Natural killer cell treated with Interleukin-12 subunit alpha and Interleukin-12 subunit beta and Interleukin-15 and Interleukin-18, amount 100 ng/mL, for 72 hours (primary cell): ENCODE data around the gene IQSEC1. TPM values are rescaled to one million over a fixed set of nuclear protein-coding genes. Genes with fewer than 3 reads are reported as not detected.

ENCODE experiments used
- ATAC-seq, 2 donors: fragments of 150-1000 bp; cut with Tn5 transposase in 1 of 2; sonication (Bioruptor Pico), chemical (Tn5 transposase) in 1 of 2; 2 replicates each; pipeline ENCODE4 v1.10.0; 2021
- DNase-seq: peaks from one replicate; pipeline ENCODE4 v3.0.0; 2022; ENCODE audit warnings: low spot score
- H3K27ac Mint-ChIP-seq, 2 donors: 1 replicate in 1 of 2; 2 replicates in 1 of 2; pipeline ENCODE4 v1.8.0; 2022; ENCODE audit warnings: mixed read lengths in 2 of 2, mild to moderate bottlenecking in 1 of 2, moderate library complexity in 1 of 2
- H3K27me3 Mint-ChIP-seq, 2 donors: 1 replicate in 1 of 2; 2 replicates in 1 of 2; pipeline ENCODE4 v1.8.0; 2022; ENCODE audit warnings: mixed read lengths in 2 of 2
- H3K36me3 Mint-ChIP-seq: one replicate; pipeline ENCODE4 v1.8.0; 2022; ENCODE audit warnings: mixed read lengths
- H3K4me1 Mint-ChIP-seq, 2 donors: 1 replicate in 1 of 2; 2 replicates in 1 of 2; pipeline ENCODE4 v1.8.0; 2022; ENCODE audit warnings: low read depth in 2 of 2, mixed read lengths in 2 of 2, mild to moderate bottlenecking in 1 of 2
- H3K4me3 Mint-ChIP-seq: one replicate; pipeline ENCODE4 v1.8.0; 2022; ENCODE audit warnings: mixed read lengths
- H3K9me3 Mint-ChIP-seq: 2 replicates; pipeline ENCODE4 v1.8.0; 2022; ENCODE audit warnings: mixed read lengths
- total RNA-seq, 2 donors: library from RNA; stranded (reverse); gene quantifications; one replicate each; pipeline ENCODE4 v1.2.3, GENCODE V29; 2022

Gene IQSEC1
- total RNA-seq, 2 donors from 2014 or later = 93.7 to 95.8 TPM

DNA sequence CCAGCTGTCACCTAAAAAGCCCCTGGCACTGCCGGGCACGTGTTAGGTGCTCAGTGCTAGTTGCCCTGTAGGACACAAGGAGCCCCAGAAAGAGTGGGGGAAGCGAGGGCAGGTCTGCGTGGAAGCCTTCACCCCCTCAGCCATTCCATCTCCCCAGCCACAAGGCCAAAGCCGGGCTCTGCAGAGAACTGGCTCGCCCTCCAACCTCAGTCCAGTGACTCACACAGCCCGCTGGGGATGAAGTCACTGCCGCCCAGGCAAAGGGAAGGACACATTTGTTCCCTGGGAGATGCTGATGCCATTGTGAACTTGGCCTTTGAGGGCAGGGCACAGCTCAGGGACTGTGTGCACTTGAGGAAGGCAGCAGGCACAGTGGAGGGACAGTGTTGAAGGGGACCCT lies 48.1 kb downstream of the IQSEC1 start:
- no peaks in the 10 kb centered on the region for H3K36me3 Mint-ChIP-seq
- peaks cover 6% of the 10 kb centered on the region for H3K9me3 Mint-ChIP-seq
- peak overlapping the region in 1 of 2 donors; percentile 3 for H3K27ac Mint-ChIP-seq
- DNase-seq = no peak
- no peak overlapping the region for H3K4me3 Mint-ChIP-seq
- no peaks in the 10 kb centered on the region for H3K27me3 Mint-ChIP-seq
- H3K4me1 Mint-ChIP-seq = peaks cover 20 to 34% of the 10 kb centered on the region in 2 donors
- ATAC-seq = no peak

DNA sequence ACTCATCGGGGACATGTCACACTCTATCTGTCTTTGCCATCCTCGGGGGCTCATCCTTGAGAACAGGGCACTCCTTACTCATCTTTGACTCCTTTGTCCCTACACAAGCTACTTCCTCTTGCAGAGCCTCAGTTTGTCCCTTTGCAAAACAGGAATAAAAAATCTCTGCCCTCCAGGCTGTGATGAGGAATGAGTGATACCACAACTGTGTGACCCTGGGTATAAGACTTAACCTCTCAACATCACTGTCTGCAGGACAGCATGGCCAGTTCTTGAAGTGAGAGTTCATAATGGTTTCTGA lies 48.5 kb downstream of the IQSEC1 start:
- DNase-seq (no peak), ATAC-seq (no peak)
- Mint-ChIP-seq H3K27ac (peak overlapping the region in 1 of 2 donors; percentile 3), H3K4me3 (no peak overlapping the region), H3K9me3 (peaks cover 6% of the 10 kb centered on the region), H3K4me1 (peaks cover 20 to 35% of the 10 kb centered on the region in 2 donors), H3K36me3 (no peaks in the 10 kb centered on the region), H3K27me3 (no peaks in the 10 kb centered on the region)

DNA sequence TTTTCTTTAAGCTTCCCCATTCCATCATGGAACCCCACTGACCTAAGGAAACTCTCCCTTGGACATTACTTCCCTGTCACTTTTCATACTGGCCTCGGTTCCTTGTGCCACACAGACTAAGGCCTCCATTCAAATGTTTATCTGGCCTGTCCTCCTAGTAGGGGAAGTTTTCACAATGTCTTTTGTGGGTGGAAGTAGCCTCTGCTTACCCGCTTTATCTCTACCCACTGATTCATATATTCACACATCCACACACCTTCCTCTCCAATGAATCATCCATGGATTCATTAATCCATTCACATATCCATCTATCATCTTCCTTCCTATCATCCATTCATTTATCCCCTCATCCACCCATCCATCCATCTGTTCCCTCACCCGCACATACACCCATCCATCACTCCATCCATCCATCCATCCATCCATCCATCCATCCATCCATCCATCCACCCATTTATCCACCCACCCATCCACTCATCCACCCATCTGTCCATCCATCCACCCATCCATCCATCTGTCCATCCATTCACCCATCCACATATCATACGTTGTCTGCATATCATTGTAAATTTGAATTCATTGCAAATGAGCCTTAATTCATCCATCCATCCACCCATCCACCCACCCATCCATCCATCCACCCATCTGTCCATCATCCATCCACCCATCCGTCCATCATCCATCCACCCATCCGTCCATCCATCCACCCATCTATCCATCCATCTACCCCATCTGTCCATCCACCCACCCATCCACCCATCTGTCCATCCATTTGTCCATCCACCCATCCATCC lies 49.1 kb downstream of the IQSEC1 start:
- H3K27me3 Mint-ChIP-seq = no peaks in the 10 kb centered on the region
- H3K27ac Mint-ChIP-seq = peak overlapping the region in 1 of 2 donors; percentile 3
- H3K4me1 Mint-ChIP-seq = peaks cover 20 to 35% of the 10 kb centered on the region in 2 donors
- ATAC-seq = no peak
- H3K36me3 Mint-ChIP-seq = no peaks in the 10 kb centered on the region
- no peak for DNase-seq
- H3K4me3 Mint-ChIP-seq = no peak overlapping the region
- peaks cover 6% of the 10 kb centered on the region for H3K9me3 Mint-ChIP-seq

DNA sequence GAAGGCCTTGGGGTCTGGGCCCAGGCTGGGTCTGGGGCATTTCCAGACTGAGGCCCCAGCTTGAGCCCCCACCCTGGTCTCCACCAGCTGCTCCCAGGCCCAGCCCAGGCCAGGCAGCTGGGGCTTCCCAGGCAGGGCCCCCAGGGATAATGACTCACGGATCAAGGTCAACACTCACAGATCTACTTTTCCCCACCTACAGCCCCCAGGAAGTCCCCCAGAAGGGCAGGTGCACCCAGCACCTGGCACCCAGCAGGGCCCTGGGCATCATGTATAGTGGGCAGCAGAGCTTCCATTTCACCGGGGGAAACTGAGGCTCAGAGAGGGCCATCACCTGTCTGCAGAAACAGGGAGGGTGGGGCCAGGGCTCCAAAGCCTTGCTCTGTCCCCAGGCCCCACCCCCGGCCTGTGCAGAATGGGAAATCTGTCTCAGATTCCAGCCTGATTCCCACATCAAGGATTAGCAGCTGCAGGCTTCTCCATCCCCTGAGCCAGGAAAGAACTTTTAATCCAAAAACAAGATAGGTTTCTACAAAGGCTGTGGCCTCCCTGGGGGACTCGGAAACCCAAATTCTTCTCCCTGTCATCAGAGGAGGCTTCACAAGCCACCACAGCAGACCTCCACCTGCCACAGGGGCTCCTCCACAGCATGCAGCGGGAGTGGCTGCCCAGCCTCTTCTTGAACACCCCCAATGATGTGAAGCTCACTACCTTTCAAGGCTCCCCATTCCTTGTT lies 49.8 kb downstream of the IQSEC1 start:
- no peak for ATAC-seq
- Mint-ChIP-seq H3K36me3 (no peaks in the 10 kb centered on the region), H3K27ac (no peak overlapping the region), H3K27me3 (no peaks in the 10 kb centered on the region), H3K4me1 (peaks cover 20 to 35% of the 10 kb centered on the region in 2 donors), H3K9me3 (peaks cover 6% of the 10 kb centered on the region), H3K4me3 (no peak overlapping the region)
- no peak for DNase-seq

DNA sequence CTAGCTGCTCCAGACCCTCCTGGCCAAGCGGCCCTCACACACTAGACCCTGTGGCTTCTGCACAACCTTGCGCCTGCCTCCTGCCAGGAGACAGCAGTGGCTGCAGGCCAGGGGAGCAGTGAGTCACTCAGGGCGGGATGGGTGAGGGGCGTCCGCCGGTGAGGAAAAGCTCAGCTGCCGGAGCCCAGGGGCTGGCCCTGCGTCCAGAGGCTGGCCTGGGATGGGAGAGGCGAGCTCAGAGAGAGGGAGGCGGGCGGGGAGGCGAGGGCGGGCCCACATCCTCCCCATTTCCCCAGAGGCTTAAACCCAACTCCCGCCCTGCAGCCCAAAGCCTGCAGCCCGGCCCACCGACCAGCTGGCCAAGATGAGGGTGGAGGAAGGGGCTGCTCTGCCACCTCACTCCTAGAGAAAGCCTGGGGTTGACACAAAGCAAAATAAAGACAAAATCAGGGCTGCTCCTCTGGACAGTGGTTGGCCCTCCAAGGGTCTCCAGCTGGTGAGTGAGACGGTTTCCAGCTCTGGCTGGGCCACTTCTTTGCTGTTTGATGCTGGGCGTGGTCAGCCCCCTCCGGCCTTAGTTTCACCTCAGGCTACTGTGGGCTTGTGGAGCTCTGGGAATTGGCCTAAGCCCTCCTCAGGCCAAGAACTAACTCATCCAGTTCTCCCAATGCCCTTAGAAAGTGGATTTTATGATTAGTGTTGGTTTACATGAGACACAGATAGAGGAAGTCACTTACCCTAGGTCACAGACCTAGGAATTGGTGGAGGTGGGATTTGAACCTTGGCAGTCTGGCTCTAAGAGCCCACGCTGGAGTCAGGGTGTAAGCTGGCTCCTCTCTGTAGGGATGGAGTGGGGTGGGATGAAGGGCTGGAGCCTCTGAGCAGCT lies 50.6 kb downstream of the IQSEC1 start:
- no peaks in the 10 kb centered on the region for H3K27me3 Mint-ChIP-seq
- peak overlapping the region in 1 of 2 donors; percentile 86 for H3K27ac Mint-ChIP-seq
- H3K4me3 Mint-ChIP-seq = no peak overlapping the region
- ATAC-seq (no peak), DNase-seq (no peak)
- peaks cover 6% of the 10 kb centered on the region for H3K9me3 Mint-ChIP-seq
- H3K36me3 Mint-ChIP-seq = no peaks in the 10 kb centered on the region
- H3K4me1 Mint-ChIP-seq = peaks cover 22 to 39% of the 10 kb centered on the region in 2 donors

DNA sequence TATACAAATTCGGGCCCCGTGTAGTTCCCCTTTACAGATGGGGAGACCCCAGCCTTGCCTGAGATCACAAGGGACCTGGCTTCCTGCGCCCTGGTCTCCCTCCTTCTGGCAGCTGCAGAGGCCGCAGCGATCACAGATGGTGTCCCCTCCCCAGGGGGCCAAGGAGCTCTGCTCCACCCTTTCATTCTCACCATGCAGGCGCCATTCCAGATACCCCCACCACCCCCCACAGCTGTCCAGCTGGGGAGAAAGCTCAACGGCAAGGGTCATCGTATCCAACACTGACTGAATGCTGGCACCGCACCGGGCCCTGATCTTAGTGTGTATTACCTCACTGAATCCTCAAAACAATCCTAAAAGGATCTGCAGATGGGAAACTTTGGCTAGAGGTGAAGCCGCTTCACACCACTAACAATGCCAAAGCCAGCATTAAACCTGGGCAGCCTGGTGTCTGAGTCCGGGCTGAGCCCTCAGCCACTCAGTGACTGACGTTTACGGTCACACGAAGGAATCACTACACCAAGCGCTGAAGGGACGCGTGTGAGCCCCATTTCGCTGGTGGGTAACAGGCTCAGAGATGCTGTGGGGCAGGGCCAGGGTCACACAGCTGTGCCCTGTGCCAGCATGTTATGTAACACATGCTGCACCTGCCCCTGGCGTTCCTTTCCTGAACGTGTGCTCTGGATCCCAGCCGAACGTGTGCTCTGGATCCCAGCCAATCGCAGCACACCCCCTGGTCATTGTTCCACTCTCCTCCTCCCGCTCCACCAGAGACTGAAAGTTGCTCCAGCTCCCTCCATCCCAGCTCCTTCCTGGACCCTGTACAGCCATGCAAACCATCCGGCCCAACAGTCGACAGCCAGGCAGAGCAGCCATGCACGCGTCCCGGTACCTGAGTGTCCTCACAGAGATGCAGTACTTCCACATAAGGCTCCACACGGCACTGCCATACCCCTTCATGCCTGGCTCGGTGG lies 51.8 kb downstream of the IQSEC1 start:
- H3K27me3 Mint-ChIP-seq = no peaks in the 10 kb centered on the region
- no peak overlapping the region for H3K4me3 Mint-ChIP-seq
- H3K27ac Mint-ChIP-seq = peak overlapping the region; percentile 61 to 86
- no peak for ATAC-seq
- peaks cover 6% of the 10 kb centered on the region for H3K9me3 Mint-ChIP-seq
- peak; percentile 46 for DNase-seq
- no peaks in the 10 kb centered on the region for H3K36me3 Mint-ChIP-seq
- peaks cover 26 to 43% of the 10 kb centered on the region in 2 donors for H3K4me1 Mint-ChIP-seq

DNA sequence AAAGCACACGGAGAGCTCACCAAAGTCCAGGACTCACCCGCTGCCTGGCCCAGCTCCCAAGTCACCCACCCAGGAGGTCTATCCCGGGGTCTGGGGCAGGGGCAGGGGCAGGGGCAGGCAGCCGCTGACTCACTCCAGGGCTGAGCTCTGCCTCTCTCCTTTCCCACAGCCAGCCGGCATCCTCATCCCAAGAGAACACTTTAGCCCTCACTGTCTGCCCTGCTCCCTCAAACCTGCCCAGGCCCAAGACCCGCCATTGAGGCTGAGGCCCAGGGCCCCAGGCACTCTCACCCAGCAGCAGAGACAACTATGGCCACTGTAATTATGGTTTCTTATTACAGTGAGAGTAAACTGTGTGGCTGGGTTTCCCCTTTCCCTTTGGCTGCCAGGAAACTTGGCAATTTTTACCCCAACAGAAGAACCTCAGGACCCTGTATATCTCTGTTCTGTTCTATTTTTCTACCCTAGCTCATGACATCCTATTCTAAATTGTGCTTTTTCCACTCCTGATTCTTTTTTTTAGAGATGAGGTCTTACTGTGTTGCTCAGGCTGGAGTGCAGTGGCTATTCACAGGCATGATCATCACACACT lies 53.0 kb downstream of the IQSEC1 start:
- Mint-ChIP-seq H3K27ac (peak overlapping the region; percentile 61 to 86), H3K27me3 (no peaks in the 10 kb centered on the region), H3K9me3 (peaks cover 6% of the 10 kb centered on the region), H3K4me1 (peaks cover 32 to 44% of the 10 kb centered on the region in 2 donors), H3K36me3 (no peaks in the 10 kb centered on the region), H3K4me3 (peak overlapping the region; percentile 57)
- peak; percentile 42 for DNase-seq
- no peak for ATAC-seq

DNA sequence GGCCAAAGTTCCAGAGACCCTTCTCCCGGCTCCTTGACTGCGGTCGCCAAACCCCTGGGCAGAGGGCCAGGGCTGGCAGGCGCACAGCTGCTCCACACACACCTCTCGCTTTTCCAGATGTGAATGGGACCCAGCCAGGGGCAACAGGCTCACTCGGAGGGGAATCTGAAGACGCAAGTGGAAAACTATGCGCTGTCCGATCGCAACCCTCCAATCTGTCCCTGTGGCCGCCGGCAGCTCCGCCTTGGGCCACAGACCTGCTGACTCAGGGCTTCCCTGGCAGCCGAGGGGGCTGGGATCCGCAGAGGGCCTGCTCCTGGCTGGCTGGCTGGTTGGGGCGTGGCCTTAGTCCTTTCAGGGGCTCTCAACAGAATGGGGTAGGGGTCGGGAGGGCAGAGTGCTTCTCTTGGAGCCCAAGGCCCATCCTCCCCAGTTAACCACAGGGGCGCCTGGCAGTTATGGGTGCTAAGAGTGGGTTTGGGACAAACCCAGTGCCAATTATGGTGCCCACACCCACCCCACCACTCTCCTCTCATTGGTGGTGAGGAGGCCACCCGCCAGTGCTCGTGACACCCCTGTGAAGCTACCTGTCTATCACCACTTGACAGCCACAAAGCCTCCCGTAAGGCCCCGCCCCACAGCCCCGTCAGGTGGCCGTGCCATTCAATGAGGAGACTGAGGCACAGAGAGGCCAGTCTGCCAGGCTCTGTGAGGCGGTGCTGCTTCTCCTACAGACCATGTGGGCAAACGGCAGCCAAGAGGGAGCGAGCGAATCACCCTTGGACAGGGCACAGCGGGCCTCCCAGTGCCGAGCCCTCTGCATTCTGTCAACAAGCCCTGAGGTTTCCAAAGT lies 53.8 kb downstream of the IQSEC1 start:
- Mint-ChIP-seq H3K27ac (peak overlapping the region in 1 of 2 donors; percentile 86), H3K36me3 (no peaks in the 10 kb centered on the region), H3K4me3 (no peak overlapping the region), H3K27me3 (no peaks in the 10 kb centered on the region), H3K9me3 (peaks cover 4% of the 10 kb centered on the region), H3K4me1 (peaks cover 32 to 41% of the 10 kb centered on the region in 2 donors)
- DNase-seq (peak; percentile 39), ATAC-seq (no peak)

DNA sequence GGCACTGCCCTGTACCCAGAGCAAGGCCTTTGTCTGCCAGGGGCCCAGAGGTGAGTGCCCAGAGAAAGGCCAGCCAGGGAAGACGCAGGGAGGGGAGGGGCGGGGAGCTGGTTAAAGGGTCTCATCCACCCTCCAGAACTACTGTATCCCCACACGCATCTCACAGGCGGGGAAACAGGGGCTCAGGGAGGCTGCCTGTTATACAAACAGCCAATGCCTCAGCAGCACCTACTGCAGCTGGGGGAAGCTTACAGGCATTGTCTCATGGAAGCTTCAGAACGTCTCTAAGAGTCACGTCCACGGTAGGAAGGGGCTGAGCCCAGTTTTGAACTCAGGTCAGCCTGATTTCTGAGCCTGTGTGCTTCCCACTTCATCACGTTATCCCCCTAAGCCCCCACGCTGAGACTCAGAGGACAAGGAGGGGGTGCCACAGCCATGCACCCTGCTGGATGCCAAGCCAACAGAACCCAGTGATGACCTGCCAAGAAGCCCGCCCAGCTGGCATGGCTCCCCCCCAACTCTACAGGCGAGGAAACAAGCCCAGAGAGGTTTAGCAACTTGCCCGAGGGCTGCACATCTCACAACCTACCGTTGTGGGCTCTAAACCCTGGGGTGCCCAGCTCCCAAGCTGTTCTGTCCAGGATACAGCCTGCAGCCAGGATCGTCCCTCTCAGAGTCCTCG lies 54.5 kb downstream of the IQSEC1 start:
- Mint-ChIP-seq H3K27ac (peak overlapping the region; percentile 98), H3K27me3 (no peaks in the 10 kb centered on the region), H3K9me3 (no peaks in the 10 kb centered on the region), H3K36me3 (no peaks in the 10 kb centered on the region), H3K4me1 (peaks cover 27 to 37% of the 10 kb centered on the region in 2 donors), H3K4me3 (no peak overlapping the region)
- DNase-seq (peak; percentile 28), ATAC-seq (no peak)

DNA sequence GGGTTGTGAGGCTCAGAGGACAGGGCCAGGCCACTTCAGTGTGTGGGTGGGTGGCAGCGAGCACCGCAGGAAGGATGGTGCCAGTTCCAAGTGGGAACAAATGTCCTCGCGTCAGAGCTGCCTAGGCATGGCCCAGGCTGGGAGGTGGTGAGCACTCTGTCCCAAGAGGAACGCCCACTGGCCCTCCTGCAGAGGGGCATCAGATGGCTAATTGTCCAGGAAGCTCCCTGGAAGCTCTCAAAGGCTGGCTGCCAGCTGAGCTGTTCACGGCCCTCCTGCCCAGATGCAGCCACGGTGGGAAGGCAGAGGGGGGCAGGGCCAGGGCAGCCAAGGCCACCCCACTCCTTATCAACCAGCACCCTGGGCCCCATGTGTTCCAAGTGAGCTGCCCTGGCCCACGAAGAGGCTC lies 55.2 kb downstream of the IQSEC1 start:
- peaks cover 34 to 43% of the 10 kb centered on the region in 2 donors for H3K4me1 Mint-ChIP-seq
- H3K9me3 Mint-ChIP-seq = no peaks in the 10 kb centered on the region
- no peaks in the 10 kb centered on the region for H3K27me3 Mint-ChIP-seq
- ATAC-seq (no peak), DNase-seq (peak; percentile 54)
- no peak overlapping the region for H3K4me3 Mint-ChIP-seq
- H3K27ac Mint-ChIP-seq = peak overlapping the region; percentile 98
- H3K36me3 Mint-ChIP-seq = no peaks in the 10 kb centered on the region

DNA sequence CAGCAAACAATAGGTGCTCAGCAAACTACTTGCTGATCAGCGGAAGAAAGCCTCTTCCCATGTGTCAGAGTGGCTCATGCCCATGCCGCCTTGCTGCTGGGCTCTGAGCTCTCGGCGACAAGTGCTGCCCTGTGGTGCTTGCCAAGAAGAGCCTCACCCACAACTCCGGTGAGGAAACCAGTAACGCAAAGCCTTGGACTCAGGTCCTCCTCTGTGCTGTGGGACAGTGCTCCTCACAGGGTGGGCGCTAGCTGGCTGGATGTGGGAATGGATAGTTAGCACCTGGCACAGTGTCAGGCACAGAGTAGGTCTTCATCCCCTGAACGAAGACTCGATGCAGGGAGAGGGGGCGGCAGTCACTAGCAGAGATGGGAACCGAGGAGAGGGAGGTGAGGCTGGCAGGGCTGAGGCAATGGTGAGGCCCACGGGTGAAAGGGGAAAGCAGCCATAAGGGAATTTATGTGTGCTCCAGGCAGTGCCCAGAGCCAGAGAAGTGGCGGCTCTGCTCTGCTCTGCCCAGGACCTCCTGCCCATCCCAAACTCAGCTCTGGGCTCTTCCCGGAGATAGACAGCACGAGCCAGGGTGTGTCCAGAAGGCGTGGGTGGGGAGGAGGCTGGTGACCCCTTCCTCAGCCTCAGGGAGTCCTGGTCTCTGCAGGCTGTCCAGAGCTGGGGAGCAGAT lies 55.7 kb downstream of the IQSEC1 start:
- no peak for ATAC-seq
- Mint-ChIP-seq H3K4me1 (peaks cover 38 to 46% of the 10 kb centered on the region in 2 donors), H3K27ac (peak overlapping the region; percentile 98), H3K9me3 (no peaks in the 10 kb centered on the region), H3K36me3 (no peaks in the 10 kb centered on the region), H3K4me3 (peak overlapping the region; percentile 89), H3K27me3 (no peaks in the 10 kb centered on the region)
- DNase-seq = peak; percentile 51
